AG04450 (cell line): ENCODE data around the gene FSD2. TPM values are rescaled to one million over a fixed set of nuclear protein-coding genes. Genes with fewer than 3 reads are reported as not detected.
A peak's percentile ranks its signal among the peaks of the same experiment; 100 is the strongest.

Experiments
- CTCF ChIA-PET: fragments of 300-600, 350-600 bp; formaldehyde crosslinking; extraction: SDS; loops from one replicate; lab custom pipeline; 2022; ENCODE audit warnings: antibody characterized with exemption, inconsistent platforms; lab: Charles Lee
- POLR2A ChIA-PET: fragments of 350-600 bp; formaldehyde crosslinking; extraction: SDS; loops from one replicate; lab custom pipeline; 2021; ENCODE audit warnings: antibody characterized with exemption, inconsistent platforms; lab: Yijun Ruan, JAX
- DNase-seq: peaks from one replicate; pipeline ENCODE4 v3.0.0-alpha.2; 2011; ENCODE audit warnings: low read depth, low spot score
- H3K27ac ChIP-seq: one replicate; pipeline ENCODE4 v1.5.1; 2012; ENCODE audit warnings: low read depth, low read length, control low read depth
- H3K27me3 ChIP-seq: one replicate; pipeline ENCODE4 v1.6.0; 2012; ENCODE audit warnings: low read length; ENCODE audit not compliant: control insufficient read depth, insufficient read depth
- H3K4me3 ChIP-seq: 2 replicates; pipeline ENCODE4 v1.5.1; 2011; ENCODE audit warnings: mild to moderate bottlenecking, low read depth, low read length, control low read depth
- H3K9me3 ChIP-seq: 2 replicates; pipeline ENCODE4 v1.5.1; 2012; ENCODE audit warnings: low read length; ENCODE audit not compliant: control insufficient read depth, insufficient read depth
- CTCF ChIP-seq: IDR thresholded peaks from 2 replicates; pipeline ENCODE4 v1.5.1; 2011; ENCODE audit warnings: low read depth, low read length, control low read depth, inconsistent platforms
- polyA plus RNA-seq: library from polyadenylated mRNA; depleted of rRNA; stranded (reverse); fragments of >200 nt; gene quantifications from 2 replicates; pipeline ENCODE4 v1.2.3, GENCODE V29; 2011

Gene FSD2
- polyA plus RNA-seq, 1 experiment, result not detected

- no peak for TF ChIP-seq CTCF
- no peaks in the 10 kb centered on the region for H3K9me3 ChIP-seq
- POLR2A ChIA-PET, result no interaction called here
- no peaks in the 10 kb centered on the region for H3K27me3 ChIP-seq
- CTCF ChIA-PET, result no interaction called here
- DNase-seq, result no peak
- no peak overlapping the region for H3K27ac ChIP-seq
- no peak overlapping the region for H3K4me3 ChIP-seq
Measured at GRCh38 chr15:82764117-82764490, 41.8 kb downstream of the FSD2 start.

GRCh38 chr15:82763361-82764116 lies 42.3 kb downstream of the FSD2 start:
- CTCF ChIA-PET, result no interaction called here
- no peak for TF ChIP-seq CTCF
- Histone ChIP-seq H3K27ac (no peak overlapping the region), H3K9me3 (no peaks in the 10 kb centered on the region), H3K4me3 (no peak overlapping the region), H3K27me3 (no peaks in the 10 kb centered on the region)
- no peak for DNase-seq
- POLR2A ChIA-PET, result no interaction called here

- CTCF ChIA-PET, result interaction anchor here (1.0 to 2.0 kb wide), 3 partner anchors 212 to 259 kb away, joined by 4 to 7 read pairs (median 5); partner anchors contain the start of genes C15orf40 and RPS17
- peak overlapping the region; percentile 98 for H3K4me3 ChIP-seq
- DNase-seq, result no peak
Measured at GRCh38 chr15:82751308-82751707, 54.6 kb downstream of the FSD2 start.

GRCh38 chr15:82750831-82751180 lies 55.1 kb downstream of the FSD2 start:
- TF ChIP-seq CTCF, result no peak
- H3K9me3 ChIP-seq, result no peaks in the 10 kb centered on the region
- ChIA-PET POLR2A (interaction anchor here (0.9 to 2.2 kb wide), 6 partner anchors 16 to 235 kb away, joined by 3 to 22 read pairs (median 5); partner anchors contain the start of genes RAMAC and RPS17), CTCF (interaction anchor here (0.6 to 2.0 kb wide), 6 partner anchors 73 to 260 kb away, joined by 3 to 7 read pairs (median 4); partner anchors contain the start of gene C15orf40)
- no peak overlapping the region for H3K27ac ChIP-seq
- H3K4me3 ChIP-seq, result peak overlapping the region; percentile 98
- no peak for DNase-seq
- H3K27me3 ChIP-seq, result no peaks in the 10 kb centered on the region

More at GRCh38 chr15:82751308-82751707, 54.6 kb downstream of the FSD2 start:
- POLR2A ChIA-PET, result interaction anchor here (1.6 to 2.2 kb wide), 3 partner anchors 59 to 234 kb away, joined by 6 to 22 read pairs (median 9); partner anchors contain the start of genes RAMAC and RPS17
- H3K9me3 ChIP-seq, result no peaks in the 10 kb centered on the region
- no peak for TF ChIP-seq CTCF
- no peak overlapping the region for H3K27ac ChIP-seq
- no peaks in the 10 kb centered on the region for H3K27me3 ChIP-seq
